GM13977 (cell line): ENCODE data around the gene LRP1B.

ENCODE experiments used
- DNase-seq: peaks from one replicate; pipeline ENCODE4 v3.0.0; 2012; ENCODE audit warnings: low spot score
- CTCF ChIP-seq: IDR thresholded peaks from 2 replicates; pipeline ENCODE4 v1.5.1; 2012; ENCODE audit warnings: mild to moderate bottlenecking, control low read depth; ENCODE audit not compliant: insufficient read depth; ENCODE audit errors: extremely low read depth, missing control alignments
- in situ Hi-C: fragments of 300-500 bp; cut with MboI; formaldehyde crosslinking; loops from one replicate; pipeline ENCODE4 v1.12.0; 2022; ENCODE audit warnings: low sequenced_read_pairs, low pct_unique_long_range_greater_than_20kb, mixed read lengths, inconsistent platforms; ENCODE audit not compliant: unreplicated experiment

Gene LRP1B

GRCh38 chr2:141707486-141707885 is 423.3 kb downstream of the LRP1B start:
- DNase-seq, result no peak
- TF ChIP-seq CTCF, result no peak
- in situ Hi-C loops, result no loop called here

- in situ Hi-C loops, result no loop called here
- no peak for DNase-seq
Observed at GRCh38 chr2:141704541-141704940, 426.3 kb downstream of the LRP1B start.

GRCh38 chr2:141703501-141703900 is 427.3 kb downstream of the LRP1B start:
- in situ Hi-C loops, result no loop called here
- no peak for DNase-seq
- TF ChIP-seq CTCF, result no peak

More at GRCh38 chr2:141704541-141704940, 426.3 kb downstream of the LRP1B start:
- no peak for TF ChIP-seq CTCF

GRCh38 chr2:141701618-141702017 is 429.2 kb downstream of the LRP1B start:
- in situ Hi-C loops, result no loop called here
- no peak for TF ChIP-seq CTCF
- DNase-seq, result no peak

GRCh38 chr2:141699573-141699972 is 431.2 kb downstream of the LRP1B start:
- no peak for TF ChIP-seq CTCF
- in situ Hi-C loops, result no loop called here
- no peak for DNase-seq

GRCh38 chr2:141698500-141698899 is 432.3 kb downstream of the LRP1B start:
- in situ Hi-C loops, result no loop called here
- DNase-seq, result no peak
- TF ChIP-seq CTCF, result no peak

GRCh38 chr2:141697035-141697434 is 433.8 kb downstream of the LRP1B start:
- no peak for TF ChIP-seq CTCF
- in situ Hi-C loops, result no loop called here
- DNase-seq, result no peak
